Uterine smooth muscle cell (primary cell): ENCODE data around the gene KLK1. TPM values are rescaled to one million over a fixed set of nuclear protein-coding genes. Genes with fewer than 3 reads are reported as not detected.

Experiments
- total RNA-seq: library from RNA; depleted of rRNA; stranded (reverse); fragments of >200 nt; gene quantifications from 2 replicates; pipeline ENCODE4 v1.2.3, GENCODE V29; 2014

Gene KLK1
- total RNA-seq: not detected in 2 replicates

DNA sequence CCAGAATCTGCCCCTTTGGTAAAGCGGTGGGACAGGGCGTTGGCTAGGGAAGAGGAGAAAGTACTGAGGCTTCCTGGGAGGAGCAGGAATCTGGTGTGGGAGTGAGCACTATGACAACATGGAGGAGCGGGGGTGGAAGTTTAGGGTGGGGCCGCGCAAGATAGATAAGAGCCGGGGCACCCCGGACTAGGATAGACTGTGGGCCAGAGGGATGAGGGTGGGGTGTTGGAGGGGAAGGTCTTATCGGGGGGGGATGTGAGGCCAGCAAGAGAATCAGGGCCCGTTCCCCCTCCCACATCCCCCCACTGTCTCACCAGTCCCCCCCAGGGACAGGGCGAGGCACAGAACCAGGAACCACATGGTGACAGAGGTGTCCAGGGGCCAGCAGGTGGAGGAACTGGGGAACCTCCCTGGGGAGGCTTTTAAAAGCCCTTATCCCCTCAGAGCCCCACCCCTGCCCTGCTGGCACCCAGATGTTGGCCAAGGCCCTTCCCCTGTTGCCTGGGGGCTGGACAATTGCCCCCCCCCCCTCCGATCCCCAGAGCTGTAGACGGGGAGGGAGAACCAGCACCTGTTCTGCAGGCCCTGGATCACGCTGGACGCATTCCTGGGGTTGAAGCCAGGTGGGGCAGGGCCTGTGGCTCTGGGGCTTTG, at the start of gene KLK1:
Gene KLK1, minus strand, starts transcription at position 399 of the 654 bp plus-strand sequence. Its CDS starts 39 bp downstream, at position 360.

GRCh38 chr19:50873056-50873455, 49.5 kb upstream of the KLK1 start, which contains the start of gene KLK2:
KLK2 (plus strand) TSS chr19:50873439; CDS start chr19:50873474, 35 bp downstream.

GRCh38 chr19:50854636-50855410, 31.2 kb upstream of the KLK1 start, which contains the start of gene KLK3:
KLK3 (plus strand) TSS chr19:50854915; CDS start chr19:50854956, 41 bp downstream.

DNA sequence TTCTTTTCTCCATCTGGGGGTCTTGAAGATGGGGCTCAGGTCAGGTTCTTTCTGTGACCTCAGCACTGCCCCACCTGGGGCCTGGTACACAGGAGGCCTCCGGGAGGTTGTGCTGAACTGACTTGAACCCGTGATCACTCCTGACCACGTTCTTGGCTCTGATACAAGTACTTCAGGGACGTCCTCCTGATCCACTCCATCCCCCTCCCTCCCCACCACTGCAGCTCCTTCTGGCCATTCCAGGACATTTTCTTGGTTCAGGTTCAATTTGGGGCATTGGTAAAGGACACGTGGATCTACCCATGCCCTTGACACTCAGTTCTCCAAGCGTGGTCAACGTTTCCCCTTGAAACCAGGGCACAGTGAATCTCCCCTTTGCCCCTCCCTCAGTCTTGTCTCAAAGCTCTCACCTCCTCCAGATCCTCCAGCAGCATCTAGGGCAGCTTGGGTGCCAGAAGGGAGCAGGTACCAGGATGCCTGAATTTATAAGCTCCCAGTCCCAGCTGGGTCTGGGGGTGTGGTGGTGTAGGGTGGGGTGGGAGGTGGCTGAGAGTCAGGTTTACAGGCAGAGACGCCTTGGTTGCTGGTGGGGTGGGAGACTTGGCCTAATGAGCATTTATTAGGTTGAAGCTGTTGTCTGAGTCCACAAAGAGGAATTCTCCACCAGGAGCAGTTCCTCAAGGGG, 9.7 kb upstream of the KLK1 start, which contains the start of gene KLK15:
Gene KLK15, minus strand, starts transcription at position 458 of the 685 bp plus-strand sequence. CDS start 2,082 bp downstream, outside the sequence.

DNA sequence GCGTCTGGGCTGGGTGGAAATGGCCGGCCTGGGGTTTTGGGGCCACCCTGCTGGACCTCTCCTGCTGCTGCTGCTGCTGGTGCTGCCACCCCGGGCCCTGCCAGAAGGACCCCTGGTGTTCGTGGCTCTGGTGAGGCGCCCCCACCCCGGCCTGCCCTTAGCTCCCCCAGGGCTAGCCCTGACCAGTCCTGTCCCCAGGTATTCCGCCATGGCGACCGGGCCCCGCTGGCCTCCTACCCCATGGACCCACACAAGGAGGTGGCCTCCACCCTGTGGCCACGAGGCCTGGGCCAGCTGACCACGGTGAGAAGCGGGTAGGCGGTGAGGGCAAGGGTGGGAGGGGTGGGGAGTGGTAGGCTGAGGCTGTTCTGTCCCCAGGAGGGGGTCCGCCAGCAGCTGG, 33.2 kb downstream of the KLK1 start, which contains the start of gene ACP4:
Gene ACP4, plus strand, starts transcription at position 20 of the 400 bp plus-strand sequence. Its CDS starts 0 bp downstream, at position 20.

GRCh38 chr19:50770164-50770563, 53.4 kb downstream of the KLK1 start, which contains the start of gene GPR32:
GPR32 (plus strand) TSS chr19:50770464; CDS start chr19:50770601, 137 bp downstream.

Other genes starting within 250 kb of the KLK1 start
- gene SYT3, start 183.9 kb downstream of the KLK1 start, total RNA-seq: 0.11 and 0.25 TPM in 2 replicates
- 0.22 TPM in 1 of 2 replicates, not detected in the other for gene C19orf81, start 174.3 kb downstream of the KLK1 start, total RNA-seq
- gene SHANK1, start 104.0 kb downstream of the KLK1 start, total RNA-seq: 13.0 and 26.0 TPM in 2 replicates
- 79.9 and 87.2 TPM in 2 replicates for gene CLEC11A, start 100.4 kb downstream of the KLK1 start, total RNA-seq
- gene GPR32, start 53.3 kb downstream of the KLK1 start, total RNA-seq: not detected in 2 replicates
- gene ACP4, start 33.4 kb downstream of the KLK1 start, total RNA-seq: not detected in 2 replicates
- not detected in 2 replicates for gene KLK15, start 9.8 kb upstream of the KLK1 start, total RNA-seq
- gene KLK3, start 31.1 kb upstream of the KLK1 start, total RNA-seq: not detected in 2 replicates
- gene KLK2, start 49.7 kb upstream of the KLK1 start, total RNA-seq: 0.22 TPM in 1 of 2 replicates, not detected in the other
- gene KLK4, start 87.6 kb upstream of the KLK1 start, total RNA-seq: not detected in 2 replicates
- gene KLK5, start 129.3 kb upstream of the KLK1 start, total RNA-seq: not detected in 2 replicates
- not detected in 2 replicates for gene KLK6, start 145.8 kb upstream of the KLK1 start, total RNA-seq
- gene KLK7, start 160.1 kb upstream of the KLK1 start, total RNA-seq: not detected in 2 replicates
- not detected in 2 replicates for gene KLK8, start 177.8 kb upstream of the KLK1 start, total RNA-seq
- gene KLK10, start 195.9 kb upstream of the KLK1 start, total RNA-seq: not detected in 2 replicates
- gene KLK11, start 202.8 kb upstream of the KLK1 start, total RNA-seq: not detected in 2 replicates
- not detected in 2 replicates for gene KLK12, start 211.2 kb upstream of the KLK1 start, total RNA-seq
- gene KLK13, start 241.3 kb upstream of the KLK1 start, total RNA-seq: not detected in 2 replicates